ENCODE results near the gene RAC3.

The RAC3 gene

GRCh38 chr17:82065638-82066303, 34.3 kb downstream of the RAC3 start, which contains the start of gene DUS1L:
DUS1L (minus strand) TSS chr17:82065804; CDS start chr17:82065059, 745 bp downstream.
- in situ Hi-C loops (cut with HindIII; ENCODE audit: low sequenced_read_pairs), result no loop called here

GRCh38 chr17:82070611-82071010, 39.1 kb downstream of the RAC3 start:
- in situ Hi-C loops (cut with HindIII; ENCODE audit: low sequenced_read_pairs), result no loop called here

- in situ Hi-C loops (cut with HindIII; ENCODE audit: low sequenced_read_pairs), result no loop called here
These were observed 41.3 kb downstream of the RAC3 start for GRCh38 chr17:82072827-82073226.

- in situ Hi-C loops (cut with HindIII; ENCODE audit: low sequenced_read_pairs), result no loop called here
These were observed 42.0 kb downstream of the RAC3 start for GRCh38 chr17:82073446-82073845.

- in situ Hi-C loops (cut with HindIII; ENCODE audit: low sequenced_read_pairs), result no loop called here
These were observed 44.7 kb downstream of the RAC3 start for GRCh38 chr17:82076018-82076784.

- in situ Hi-C loops (cut with HindIII; ENCODE audit: low sequenced_read_pairs), result no loop called here
These were observed 45.5 kb downstream of the RAC3 start for GRCh38 chr17:82076785-82077591.

GRCh38 chr17:82077617-82078358, 46.3 kb downstream of the RAC3 start:
- in situ Hi-C loops (cut with HindIII; ENCODE audit: low sequenced_read_pairs), result no loop called here

GRCh38 chr17:82078433-82078832, 47.0 kb downstream of the RAC3 start:
- in situ Hi-C loops (cut with HindIII; ENCODE audit: low sequenced_read_pairs), result no loop called here

GRCh38 chr17:82079001-82079677, 47.7 kb downstream of the RAC3 start:
- in situ Hi-C loops (cut with HindIII; ENCODE audit: low sequenced_read_pairs), result no loop called here

- in situ Hi-C loops (cut with HindIII; ENCODE audit: low sequenced_read_pairs), result no loop called here
These were observed 48.7 kb downstream of the RAC3 start for GRCh38 chr17:82080048-82080788.

GRCh38 chr17:82080789-82081464, 49.4 kb downstream of the RAC3 start:
- in situ Hi-C loops (cut with HindIII; ENCODE audit: low sequenced_read_pairs), result no loop called here

GRCh38 chr17:82081546-82081945, 50.1 kb downstream of the RAC3 start:
- in situ Hi-C loops (cut with HindIII; ENCODE audit: low sequenced_read_pairs), result no loop called here

- in situ Hi-C loops (cut with HindIII; ENCODE audit: low sequenced_read_pairs), result no loop called here
These were observed 50.5 kb downstream of the RAC3 start for GRCh38 chr17:82081966-82082365.

- in situ Hi-C loops (cut with HindIII; ENCODE audit: low sequenced_read_pairs), result no loop called here
These were observed 51.0 kb downstream of the RAC3 start for GRCh38 chr17:82082456-82082855.

GRCh38 chr17:82083009-82083408, 51.5 kb downstream of the RAC3 start:
- in situ Hi-C loops (cut with HindIII; ENCODE audit: low sequenced_read_pairs), result no loop called here
